ENCODE results near the gene MUC20.
"Not testable (repeated sequence)": the region's sequence is repeated elsewhere in the genome, so short reads cannot be mapped to it uniquely, and the experiment has no call there.

Gene MUC20

GRCh38 chr3:195689184-195690070, 31.4 kb upstream of the MUC20 start:
- not testable (repeated sequence) for H3K4me1 ChIP-seq; H3K27me3 ChIP-seq; H3K4me3 ChIP-seq (ENCODE audit: low read depth, low read length); H3K9me3 ChIP-seq; H3K36me3 ChIP-seq; DNase-seq

- DNase-seq: no peak
- no peak for TF ChIP-seq CTCF (IDR thresholded peaks at IDR 0.05; ENCODE audit: low read depth, low read length)
- Histone ChIP-seq H3K36me3 (peaks cover 11% of the 10 kb centered on the region; the same call in 1 of the 2 replicates), H3K27me3 (no peaks in the 10 kb centered on the region), H3K9me3 (no peaks in the 10 kb centered on the region), H3K4me3 (ENCODE audit: low read depth, low read length) (no peak overlapping the region), H3K4me1 (no peaks in the 10 kb centered on the region)
Measured at GRCh38 chr3:195690951-195691350, 29.8 kb upstream of the MUC20 start.

GRCh38 chr3:195691596-195692353, 29.0 kb upstream of the MUC20 start:
- not testable (repeated sequence) for DNase-seq; H3K9me3 ChIP-seq; H3K4me1 ChIP-seq; H3K27me3 ChIP-seq; H3K4me3 ChIP-seq (ENCODE audit: low read depth, low read length)
- peaks cover 11% of the 10 kb centered on the region; the same call in 1 of the 2 replicates for H3K36me3 ChIP-seq

- Histone ChIP-seq H3K4me1 (no peaks in the 10 kb centered on the region), H3K9me3 (no peaks in the 10 kb centered on the region), H3K36me3 (peaks cover 11% of the 10 kb centered on the region; the same call in 1 of the 2 replicates), H3K27me3 (no peaks in the 10 kb centered on the region), H3K4me3 (ENCODE audit: low read depth, low read length) (no peak overlapping the region)
- DNase-seq: no peak
- no peak for TF ChIP-seq CTCF (IDR thresholded peaks at IDR 0.05; ENCODE audit: low read depth, low read length)
Measured at GRCh38 chr3:195692354-195692685, 28.5 kb upstream of the MUC20 start.

GRCh38 chr3:195692781-195693427, 27.9 kb upstream of the MUC20 start:
- Histone ChIP-seq H3K4me3 (ENCODE audit: low read depth, low read length) (no peak overlapping the region), H3K27me3 (no peaks in the 10 kb centered on the region), H3K4me1 (no peaks in the 10 kb centered on the region), H3K9me3 (no peaks in the 10 kb centered on the region), H3K36me3 (peaks cover 11% of the 10 kb centered on the region; the same call in 1 of the 2 replicates)
- no peak for DNase-seq
- TF ChIP-seq CTCF (IDR thresholded peaks at IDR 0.05; ENCODE audit: low read depth, low read length): no peak

GRCh38 chr3:195693428-195694216, 27.2 kb upstream of the MUC20 start:
- Histone ChIP-seq H3K4me1 (no peaks in the 10 kb centered on the region), H3K27me3 (no peaks in the 10 kb centered on the region), H3K9me3 (no peaks in the 10 kb centered on the region), H3K4me3 (ENCODE audit: low read depth, low read length) (no peak overlapping the region), H3K36me3 (peaks cover 11% of the 10 kb centered on the region; the same call in 1 of the 2 replicates)
- DNase-seq: no peak
- no peak for TF ChIP-seq CTCF (IDR thresholded peaks at IDR 0.05; ENCODE audit: low read depth, low read length)

- H3K4me1 ChIP-seq; H3K9me3 ChIP-seq; H3K4me3 ChIP-seq (ENCODE audit: low read depth, low read length); H3K27me3 ChIP-seq; DNase-seq: not testable (repeated sequence)
- peaks cover 11% of the 10 kb centered on the region; the same call in 1 of the 2 replicates for H3K36me3 ChIP-seq
Measured at GRCh38 chr3:195694217-195695076, 26.3 kb upstream of the MUC20 start.
